ENCODE results near the gene FBXO42. TPM values are rescaled to one million over a fixed set of nuclear protein-coding genes. Genes with fewer than 3 reads are reported as not detected.
A peak's percentile ranks its signal among the peaks of the same experiment; 100 is the strongest.

The FBXO42 gene
- total RNA-seq, 1 donor from 2014 or later, result 19.0 TPM

- Mint-ChIP-seq H3K36me3 (ENCODE audit: low read depth) (peaks cover 57% of the 10 kb centered on the region), H3K9me3 (no peaks in the 10 kb centered on the region), H3K4me3 (no peak overlapping the region), H3K27ac (no peak overlapping the region), H3K27me3 (no peaks in the 10 kb centered on the region), H3K4me1 (no peaks in the 10 kb centered on the region)
- DNase-seq (no peak), ATAC-seq (ENCODE audit: low read depth) (no peak)
- ChIA-PET POLR2A (no interaction called here), CTCF (no interaction called here)
- intact Hi-C loops (cut with micrococcal nuclease), result no loop called here
- no peak for TF ChIP-seq CTCF (IDR thresholded peaks at IDR 0.05)
These were observed 51.8 kb downstream of the FBXO42 start for GRCh38 chr1:16300436-16300835.

DNA sequence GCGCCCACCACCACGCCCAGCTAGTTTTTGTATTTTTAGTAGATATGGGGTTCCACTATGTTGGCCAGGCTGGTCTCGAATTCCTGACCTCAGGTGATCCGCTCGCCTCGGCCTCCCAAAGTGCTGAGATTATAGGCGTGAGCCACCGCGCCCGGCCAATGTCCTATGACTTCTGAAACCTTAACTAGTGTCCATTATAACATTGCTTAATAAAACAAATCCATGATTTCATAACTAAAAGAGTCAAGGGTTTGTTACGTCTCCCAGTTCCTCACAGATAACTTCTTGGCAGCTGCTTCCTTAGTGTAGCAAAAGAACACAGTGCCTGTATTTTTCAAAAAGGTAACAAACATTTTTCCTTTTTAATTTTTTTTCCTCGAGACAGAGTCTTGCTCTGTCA, 53.6 kb downstream of the FBXO42 start:
- no peak for TF ChIP-seq CTCF (IDR thresholded peaks at IDR 0.05)
- Mint-ChIP-seq H3K4me3 (no peak overlapping the region), H3K27me3 (no peaks in the 10 kb centered on the region), H3K27ac (no peak overlapping the region), H3K36me3 (ENCODE audit: low read depth) (peaks cover 66% of the 10 kb centered on the region), H3K9me3 (no peaks in the 10 kb centered on the region), H3K4me1 (no peaks in the 10 kb centered on the region)
- ChIA-PET CTCF (no interaction called here), POLR2A (no interaction called here)
- intact Hi-C loops (cut with micrococcal nuclease), result no loop called here
- DNase-seq (no peak), ATAC-seq (ENCODE audit: low read depth) (no peak)

DNA sequence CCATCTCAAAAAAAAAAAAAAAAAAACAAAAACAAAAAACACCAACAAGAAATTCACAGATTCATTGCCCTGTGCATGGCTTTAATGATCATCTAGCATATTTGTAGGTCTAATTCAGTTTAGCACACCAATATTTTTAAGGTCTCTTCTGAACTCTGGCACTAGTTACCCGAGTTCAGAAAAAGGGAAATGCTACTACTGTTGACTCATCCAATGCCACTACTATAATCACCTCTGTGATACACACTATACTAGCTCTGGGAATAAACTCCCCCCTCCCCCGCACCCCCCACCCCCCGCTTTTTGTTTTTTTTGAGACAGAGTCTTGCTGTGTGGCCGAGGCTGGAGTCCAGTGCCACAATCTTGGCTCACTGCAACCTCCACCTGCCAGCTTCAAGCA, 55.6 kb downstream of the FBXO42 start:
- peak; percentile 45 for ATAC-seq (ENCODE audit: low read depth)
- CTCF ChIA-PET, result no interaction called here

GRCh38 chr1:16294219-16295212, 57.8 kb downstream of the FBXO42 start:
- Mint-ChIP-seq H3K27me3 (no peaks in the 10 kb centered on the region), H3K27ac (no peak overlapping the region), H3K9me3 (no peaks in the 10 kb centered on the region), H3K36me3 (ENCODE audit: low read depth) (peaks cover 67% of the 10 kb centered on the region), H3K4me3 (no peak overlapping the region), H3K4me1 (no peaks in the 10 kb centered on the region)
- TF ChIP-seq CTCF (IDR thresholded peaks at IDR 0.05), result no peak
- intact Hi-C loops (cut with micrococcal nuclease), result no loop called here
- ChIA-PET CTCF (no interaction called here), POLR2A (interaction anchor here (0.7 kb wide), 1 partner anchor 74 kb away, joined by 3 read pairs; no protein-coding TSS in a partner anchor)
- no peak for ATAC-seq (ENCODE audit: low read depth)
- no peak for DNase-seq

More for the DNA sequence above, 55.6 kb downstream of the FBXO42 start:
- no peak overlapping the region for H3K27ac Mint-ChIP-seq
- no peaks in the 10 kb centered on the region for H3K4me1 Mint-ChIP-seq
- intact Hi-C loops (cut with micrococcal nuclease), result no loop called here
- H3K27me3 Mint-ChIP-seq, result no peaks in the 10 kb centered on the region
- H3K9me3 Mint-ChIP-seq, result no peaks in the 10 kb centered on the region
- no peak for DNase-seq
- peaks cover 62% of the 10 kb centered on the region for H3K36me3 Mint-ChIP-seq (ENCODE audit: low read depth)
- no peak for TF ChIP-seq CTCF (IDR thresholded peaks at IDR 0.05)
- POLR2A ChIA-PET, result no interaction called here
- no peak overlapping the region for H3K4me3 Mint-ChIP-seq

- no peaks in the 10 kb centered on the region for H3K4me1 Mint-ChIP-seq
- peaks cover 72% of the 10 kb centered on the region for H3K36me3 Mint-ChIP-seq (ENCODE audit: low read depth)
- H3K27ac Mint-ChIP-seq, result no peak overlapping the region
- CTCF ChIA-PET, result no interaction called here
- H3K27me3 Mint-ChIP-seq, result no peaks in the 10 kb centered on the region
- DNase-seq (no peak), ATAC-seq (ENCODE audit: low read depth) (no peak)
- intact Hi-C loops (cut with micrococcal nuclease), result no loop called here
- H3K9me3 Mint-ChIP-seq, result no peaks in the 10 kb centered on the region
- POLR2A ChIA-PET, result no interaction called here
- no peak for TF ChIP-seq CTCF (IDR thresholded peaks at IDR 0.05)
- H3K4me3 Mint-ChIP-seq, result no peak overlapping the region
These were observed 58.7 kb downstream of the FBXO42 start for GRCh38 chr1:16293538-16293937.

Measured in activated B cell treated with CpG ODN at 0.5 μM for 24 hours (primary cell).